K562 (cell line): ENCODE results near the gene UNC13A. TPM values are rescaled to one million over a fixed set of nuclear protein-coding genes. Genes with fewer than 3 reads are reported as not detected.
A peak's percentile ranks its signal among the peaks of the same experiment; 100 is the strongest.

Source experiments
- ATAC-seq: fragments of 200-7000 bp; cut with Tn5 transposase; 3 replicates; pipeline ENCODE4 v1.9.1; 2020; ENCODE audit warnings: moderate library complexity
- BruUV-seq: library from RNA; stranded (reverse); fragments of 400-500 nt; replicated peaks from 2 replicates; lab custom pipeline; 2021; lab: Mats Ljungman, UMichigan
- CTCF ChIA-PET: fragments of 300-600 bp; formaldehyde crosslinking; extraction: SDS; loops from one replicate; lab custom pipeline; 2021; ENCODE audit warnings: low intra/inter-chr PET ratio; lab: Yijun Ruan, JAX
- POLR2A ChIA-PET: fragments of 300-600, 350-650 bp; sonication (Branson Sonifier 250); formaldehyde crosslinking; extraction: SDS; loops from one replicate; lab custom pipeline; 2021; ENCODE audit warnings: antibody characterized with exemption, inconsistent platforms; lab: Yijun Ruan, JAX
- DNase-seq, 4 experiments: peaks; one replicate each; pipeline versions ENCODE4 v3.0.0 to v3.0.0-alpha.2; 2011 to 2018; ENCODE audit warnings: low spot score in 3 of 4, mixed read lengths in 3 of 4; ENCODE audit errors: extremely low read depth in 1 of 4
- FAIRE-seq: peaks from 2 replicates; lab custom pipeline; 2011; peaks lifted over from hg19 to GRCh38; lab: Jason Lieb, UNC
- H2AFZ ChIP-seq: 2 replicates; pipeline ENCODE4 v1.6.0; 2011; ENCODE audit warnings: low read depth, low read length, control low read depth, inconsistent platforms
- H3K27ac ChIP-seq: fragments of 200-600 bp; 3 replicates; pipeline ENCODE4 v1.8.0; 2011; ENCODE audit warnings: low read depth, mild to moderate bottlenecking, control low read depth, inconsistent platforms, low read length, moderate library complexity, mixed read lengths; ENCODE audit errors: extremely low read depth
- H3K27me3 ChIP-seq, 2 experiments: fragments of 300-600 bp in 1 of 2; 2 replicates in 1 of 2; 3 replicates in 1 of 2; pipeline versions ENCODE4 v1.6.0 to v1.8.0; 2011; ENCODE audit warnings: inconsistent platforms in 2 of 2, low read length in 2 of 2, mild to moderate bottlenecking in 1 of 2, mixed read lengths in 1 of 2, moderate library complexity in 1 of 2; ENCODE audit not compliant: control insufficient read depth in 2 of 2, insufficient read depth in 2 of 2
- H3K36me3 ChIP-seq: fragments of 300-600 bp; 3 replicates; pipeline ENCODE4 v1.8.0; 2011; ENCODE audit warnings: mild to moderate bottlenecking, low read length, inconsistent platforms; ENCODE audit not compliant: control insufficient read depth, insufficient read depth
- H3K4me1 ChIP-seq, 2 experiments: fragments of 200-600 bp in 1 of 2; replicated peaks in 1 of 2; 2 replicates in 1 of 2; 3 replicates in 1 of 2; pipeline versions ENCODE4 v1.5.1 to v1.8.0; 2011; ENCODE audit warnings: inconsistent platforms in 2 of 2, low read length in 2 of 2, mild to moderate bottlenecking in 1 of 2, mixed read lengths in 1 of 2, moderate library complexity in 1 of 2; ENCODE audit not compliant: control insufficient read depth in 2 of 2, insufficient read depth in 2 of 2
- H3K4me2 ChIP-seq: 2 replicates; pipeline ENCODE4 v1.6.1; 2011; ENCODE audit warnings: low read length, control low read depth, inconsistent platforms, mixed read lengths; ENCODE audit not compliant: insufficient read depth
- H3K4me3 ChIP-seq: fragments of 200-600 bp; sonication (generic), shearing (Covaris generic); 2 replicates; pipeline ENCODE4 v1.5.1; 2016; ENCODE audit warnings: control low read depth, inconsistent platforms
- H3K79me2 ChIP-seq: fragments of 200-600 bp; 3 replicates; pipeline ENCODE4 v1.8.0; 2011; ENCODE audit warnings: low read length, inconsistent platforms; ENCODE audit not compliant: control insufficient read depth, insufficient read depth
- H3K9ac ChIP-seq, 2 experiments: 2 replicates each; pipeline versions ENCODE4 v1.6.0 to v1.6.1; 2011; ENCODE audit warnings: low read depth in 2 of 2, low read length in 2 of 2, control low read depth in 1 of 2, inconsistent platforms in 1 of 2, mild to moderate bottlenecking in 1 of 2, mixed read lengths in 1 of 2; ENCODE audit not compliant: insufficient read depth in 1 of 2
- H3K9me1 ChIP-seq: one replicate; pipeline ENCODE4 v1.6.0; 2011; ENCODE audit warnings: inconsistent platforms, mild to moderate bottlenecking, low read length, moderate library complexity; ENCODE audit not compliant: control insufficient read depth, insufficient read depth
- H3K9me3 ChIP-seq: replicated peaks from 2 replicates; pipeline ENCODE4 v1.5.1; 2011; ENCODE audit warnings: low read depth, low read length, inconsistent platforms; ENCODE audit not compliant: control insufficient read depth, insufficient read depth
- H4K20me1 ChIP-seq: replicated peaks from 2 replicates; pipeline ENCODE4 v1.6.1; 2011; ENCODE audit warnings: low read length, inconsistent platforms, mixed read lengths; ENCODE audit not compliant: control insufficient read depth, insufficient read depth
- DACH1 ChIP-seq: fragments of 450-650 bp; IDR thresholded peaks from 2 replicates; pipeline ENCODE4 v1.6.1; 2018; ENCODE audit not compliant: partially characterized antibody
- GTF2A2 ChIP-seq: IDR thresholded peaks from 2 replicates; pipeline ENCODE4 v1.6.1; 2016; ENCODE audit warnings: mild to moderate bottlenecking, missing genetic modification characterization, missing compliant biosample characterization
- RB1 ChIP-seq: fragments of 450-650 bp; IDR thresholded peaks from 2 replicates; pipeline ENCODE4 v1.6.1; 2017; ENCODE audit warnings: low read depth, mild to moderate bottlenecking
- WGBS: fragments of 100-300 bp; shearing (Covaris generic); methylation state at CpG from one replicate; pipeline ENCODE4 v1.1.6; 2016; ENCODE audit warnings: low coverage, mixed read lengths; ENCODE audit not compliant: insufficient coverage; ENCODE audit errors: missing lambda C conversion rate; 5-methylcytosine and 5-hydroxymethylcytosine counted together
- in situ Hi-C: fragments of 300-500 bp; cut with MboI; formaldehyde crosslinking; loops from 4 replicates; pipeline ENCODE4 v1.15.0; 2018; ENCODE audit warnings: inconsistent platforms, mixed read lengths
- intact Hi-C: fragments of 100-400 bp; cut with micrococcal nuclease; formaldehyde crosslinking; loops from 2 replicates; pipeline ENCODE4 v1.14.2; 2022
- polyA plus RNA-seq, 8 experiments: library from polyadenylated mRNA; depleted of rRNA in 4 of 8; stranded (reverse) in 5 of 8; unstranded in 3 of 8; fragments of >200 nt; fragmentation: Nextera tagmentation in 2 of 8; fragmentation: Illumina TruSeq in 1 of 8; extraction: Ambion mirVana in 2 of 8; extraction: Trizol in 1 of 8; gene quantifications; 2 replicates each; pipeline versions ENCODE4 v1.2.1 to v1.2.3, GENCODE V29; 2011 to 2014; ENCODE audit warnings: inconsistent platforms in 1 of 8, missing spikeins in 1 of 8
- total RNA-seq, 7 experiments: library from RNA; depleted of rRNA in 6 of 7; stranded (reverse); fragments of >200 nt in 6 of 7; fragmentation: Illumina TruSeq in 2 of 7; extraction: Trizol in 2 of 7; gene quantifications; 2 replicates each; pipeline versions ENCODE4 v1.2.1 to v1.2.3, GENCODE V29; 2011 to 2021; ENCODE audit warnings: low replicate concordance in 1 of 7
- TF ChIP-seq, protein P1 (sequence below), 2 experiments: fragments of 450-650 bp; formaldehyde crosslinking in 1 of 2; IDR thresholded peaks; 2 replicates each; pipeline versions ENCODE4 v1.4.0 to v1.6.1; 2014 to 2020; ENCODE audit warnings: mild to moderate bottlenecking in 2 of 2, borderline replicate concordance in 1 of 2, low read depth in 1 of 2

UNC13A gene
- total and polyA plus RNA-seq, 9 of the 15 experiments (the other 6 are each of a cell fraction or from before 2014, with no cell fraction given): 0.03 to 1.0 (median 0.25) TPM

DNA sequence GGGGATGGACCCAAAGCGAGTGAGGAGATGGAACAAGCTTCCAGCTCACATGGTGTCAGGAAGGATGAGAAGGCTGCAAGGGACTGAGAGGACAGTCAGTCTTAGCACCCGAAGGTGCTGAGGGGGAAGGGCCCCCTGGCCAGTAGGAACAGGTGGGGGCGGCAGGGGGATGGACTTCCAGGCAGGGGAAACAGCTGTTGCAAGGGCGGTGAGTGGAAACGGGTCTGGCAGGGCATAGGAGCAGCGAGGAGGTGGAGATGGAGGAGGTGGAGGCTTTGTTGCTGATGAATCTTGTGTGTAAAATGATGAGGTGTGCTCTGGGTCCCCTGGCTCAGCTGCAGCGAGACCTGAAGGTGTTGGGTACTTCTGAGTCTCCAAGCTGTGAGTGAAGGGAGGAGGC is 32.3 kb upstream of the UNC13A start:
- intact Hi-C loops (no loop called here), in situ Hi-C loops (no loop called here)
- DNase-seq (peak in 1 of 4 experiments; percentile 35), ATAC-seq (no peak), FAIRE-seq (no peak)
- Histone ChIP-seq H3K27me3 (no peaks in the 10 kb centered on the region), H3K4me2 (peak overlapping the region; percentile 90), H3K36me3 (peaks cover 38% of the 10 kb centered on the region; the same call in 2 of the 3 replicates), H3K9me3 (no peaks in the 10 kb centered on the region), H3K79me2 (peaks cover 26% of the 10 kb centered on the region), H3K9me1 (no peaks in the 10 kb centered on the region), H3K4me3 (peak overlapping the region; percentile 87), H3K27ac (no peak overlapping the region; the same call in 2 of the 3 replicates), H3K4me1 (peaks cover 27 to 43% of the 10 kb centered on the region in 2 experiments; a peak in 4 of 5 replicates), H3K9ac (peak overlapping the region; percentile 62 to 97; a peak in 3 of 4 replicates), H2AFZ (no peak overlapping the region), H4K20me1 (peaks cover 9% of the 10 kb centered on the region; the same call in 1 of the 2 replicates)
- 17% methylated on average over 6 of the region's 7 CpGs for WGBS
- ChIA-PET POLR2A (interaction anchor here (0.6 kb wide), 1 partner anchor 350 kb away, joined by 3 read pairs; no protein-coding TSS in a partner anchor), CTCF (no interaction called here)
- BruUV-seq: no TSS peak
- TF ChIP-seq GTF2A2 (tag) (no peak), DACH1 (peak; percentile 33)

DNA sequence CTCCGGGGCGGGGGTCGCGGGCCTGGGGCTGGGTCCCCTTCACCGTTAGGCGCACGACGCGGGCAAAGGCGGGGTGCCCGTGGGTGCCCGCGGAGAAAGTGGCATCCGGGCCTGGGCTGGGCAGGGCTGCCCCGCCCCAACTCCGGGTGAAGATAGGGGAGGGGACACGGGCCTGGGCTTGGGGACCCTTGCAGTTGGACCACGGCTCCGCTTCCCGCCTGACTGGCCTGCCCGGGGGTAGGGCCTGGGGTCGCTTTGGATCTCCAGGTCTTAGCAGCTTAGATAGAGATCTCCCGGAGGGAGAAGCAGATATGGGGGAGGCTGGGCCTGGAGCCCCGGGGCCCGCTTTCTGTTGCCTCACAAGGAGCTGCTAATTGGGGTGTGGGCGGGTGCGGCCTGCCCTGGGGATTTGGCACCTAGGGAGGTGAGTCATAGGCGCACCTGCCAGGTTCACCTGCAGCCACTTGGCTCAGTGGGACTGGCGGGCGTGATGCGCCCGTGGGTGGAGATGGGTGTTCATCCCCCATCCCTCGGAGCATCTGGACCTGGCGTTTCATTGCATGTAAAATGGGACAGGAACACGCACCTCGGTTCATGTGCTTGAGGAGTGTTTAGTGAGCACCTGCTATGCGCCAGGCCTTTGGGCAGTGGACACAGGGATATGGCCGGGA is 31.7 kb upstream of the UNC13A start:
- H3K9ac ChIP-seq: peak overlapping the region; percentile 62 to 97; a peak in 3 of 4 replicates
- H3K4me2 ChIP-seq: peak overlapping the region; percentile 90
- TSS peak; percentile 54 for BruUV-seq
- DNase-seq: peak in 2 of 4 experiments; percentile 66 to 67
- H3K27me3 ChIP-seq: no peaks in the 10 kb centered on the region
- peaks cover 27 to 43% of the 10 kb centered on the region in 2 experiments; a peak in 4 of 5 replicates for H3K4me1 ChIP-seq
- H3K4me3 ChIP-seq: peak overlapping the region; percentile 87
- CTCF ChIA-PET: interaction anchor here (0.5 kb wide), 1 partner anchor 57 kb away, joined by 3 read pairs; no protein-coding TSS in a partner anchor
- in situ Hi-C loops: no loop called here
- WGBS: 10% methylated on average over 18 of the region's 38 CpGs
- intact Hi-C loops: no loop called here
- peaks cover 33% of the 10 kb centered on the region; the same call in 2 of the 3 replicates for H3K36me3 ChIP-seq
- H3K79me2 ChIP-seq: peaks cover 26% of the 10 kb centered on the region
- no peaks in the 10 kb centered on the region for H3K9me3 ChIP-seq
- H3K27ac ChIP-seq: peak overlapping the region; percentile 56; the same call in 2 of the 3 replicates
- ATAC-seq: no peak; the same call in 2 of the 3 replicates
- peaks cover 9% of the 10 kb centered on the region; the same call in 1 of the 2 replicates for H4K20me1 ChIP-seq
- POLR2A ChIA-PET: interaction anchor here (0.6 to 1.5 kb wide), 7 partner anchors 10 to 249 kb away, joined by 3 to 6 read pairs (median 4); partner anchors contain the start of gene FCHO1
- no peak overlapping the region for H2AFZ ChIP-seq
- no peak for FAIRE-seq
- no peaks in the 10 kb centered on the region for H3K9me1 ChIP-seq
- peak; percentile 17; the same call in 1 of the 2 replicates for TF ChIP-seq RB1
- TF ChIP-seq, protein P1, sequence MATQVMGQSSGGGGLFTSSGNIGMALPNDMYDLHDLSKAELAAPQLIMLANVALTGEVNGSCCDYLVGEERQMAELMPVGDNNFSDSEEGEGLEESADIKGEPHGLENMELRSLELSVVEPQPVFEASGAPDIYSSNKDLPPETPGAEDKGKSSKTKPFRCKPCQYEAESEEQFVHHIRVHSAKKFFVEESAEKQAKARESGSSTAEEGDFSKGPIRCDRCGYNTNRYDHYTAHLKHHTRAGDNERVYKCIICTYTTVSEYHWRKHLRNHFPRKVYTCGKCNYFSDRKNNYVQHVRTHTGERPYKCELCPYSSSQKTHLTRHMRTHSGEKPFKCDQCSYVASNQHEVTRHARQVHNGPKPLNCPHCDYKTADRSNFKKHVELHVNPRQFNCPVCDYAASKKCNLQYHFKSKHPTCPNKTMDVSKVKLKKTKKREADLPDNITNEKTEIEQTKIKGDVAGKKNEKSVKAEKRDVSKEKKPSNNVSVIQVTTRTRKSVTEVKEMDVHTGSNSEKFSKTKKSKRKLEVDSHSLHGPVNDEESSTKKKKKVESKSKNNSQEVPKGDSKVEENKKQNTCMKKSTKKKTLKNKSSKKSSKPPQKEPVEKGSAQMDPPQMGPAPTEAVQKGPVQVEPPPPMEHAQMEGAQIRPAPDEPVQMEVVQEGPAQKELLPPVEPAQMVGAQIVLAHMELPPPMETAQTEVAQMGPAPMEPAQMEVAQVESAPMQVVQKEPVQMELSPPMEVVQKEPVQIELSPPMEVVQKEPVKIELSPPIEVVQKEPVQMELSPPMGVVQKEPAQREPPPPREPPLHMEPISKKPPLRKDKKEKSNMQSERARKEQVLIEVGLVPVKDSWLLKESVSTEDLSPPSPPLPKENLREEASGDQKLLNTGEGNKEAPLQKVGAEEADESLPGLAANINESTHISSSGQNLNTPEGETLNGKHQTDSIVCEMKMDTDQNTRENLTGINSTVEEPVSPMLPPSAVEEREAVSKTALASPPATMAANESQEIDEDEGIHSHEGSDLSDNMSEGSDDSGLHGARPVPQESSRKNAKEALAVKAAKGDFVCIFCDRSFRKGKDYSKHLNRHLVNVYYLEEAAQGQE (IDR thresholded peaks at IDR 0.05; ENCODE audit: borderline replicate concordance): no peak
- TF ChIP-seq, protein P1 (CRISPR knock-in tag; IDR thresholded peaks at IDR 0.05; ENCODE audit: low read depth): no peak
